ENCODE measurements around the gene AKR1C3.

Gene AKR1C3

DNA sequence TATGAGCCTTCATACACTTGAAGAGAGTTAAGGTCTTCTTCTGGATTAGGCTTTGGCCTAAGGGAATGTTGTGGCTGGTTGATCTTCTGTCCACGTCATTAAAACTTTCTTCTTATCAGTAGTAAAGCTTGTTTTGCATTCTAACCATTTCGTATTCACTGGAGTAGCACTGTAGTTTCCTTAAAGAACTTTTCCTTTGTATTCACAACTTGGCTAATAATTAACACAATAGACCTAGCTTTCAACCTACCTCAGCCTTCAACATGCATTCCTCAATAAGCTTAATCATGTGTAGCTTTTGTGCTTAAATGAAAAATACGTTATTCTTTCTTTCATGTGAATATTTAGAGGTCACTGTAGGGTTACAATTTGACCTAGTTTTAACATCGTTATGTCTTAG, 48.0 kb downstream of the AKR1C3 start:
- no peak for DNase-seq (ENCODE audit: low read depth)

DNA sequence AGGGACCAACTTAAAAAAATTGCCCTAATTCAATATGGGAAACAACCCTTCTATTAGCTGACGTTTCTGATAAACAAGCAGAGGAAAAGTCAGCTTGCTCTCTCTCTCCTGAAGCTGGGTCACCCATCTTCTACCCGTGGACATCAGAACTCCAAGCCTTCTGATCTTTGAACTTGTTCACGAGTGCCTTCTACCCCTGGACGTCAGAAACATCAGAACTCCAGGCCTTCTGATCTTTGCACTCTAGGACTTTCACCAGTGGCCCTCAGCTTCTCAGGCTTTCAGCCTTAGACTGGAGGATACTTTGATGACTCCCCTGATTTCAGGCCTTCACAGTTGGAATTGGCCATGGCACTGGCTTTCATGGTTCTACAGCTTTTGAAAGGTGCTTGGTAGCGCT, 48.9 kb downstream of the AKR1C3 start:
- DNase-seq (ENCODE audit: low read depth), result no peak

DNA sequence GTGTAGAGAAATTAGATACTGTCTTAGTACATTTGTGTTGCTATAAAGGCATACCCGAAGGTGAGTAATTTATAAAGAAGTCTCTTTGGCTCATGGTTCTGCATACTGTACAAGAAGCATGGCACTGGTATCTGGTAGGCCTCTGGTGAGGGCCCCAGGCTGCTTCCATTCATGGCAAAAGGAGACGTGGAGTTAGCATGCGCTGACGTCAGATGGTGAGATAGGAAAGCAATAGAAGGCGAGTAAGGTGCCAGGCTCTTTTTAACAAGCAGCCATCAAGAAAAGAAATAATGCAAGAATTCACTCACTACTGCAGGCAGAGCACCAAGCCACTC, 52.7 kb downstream of the AKR1C3 start:
- DNase-seq (ENCODE audit: low read depth), result no peak

DNA sequence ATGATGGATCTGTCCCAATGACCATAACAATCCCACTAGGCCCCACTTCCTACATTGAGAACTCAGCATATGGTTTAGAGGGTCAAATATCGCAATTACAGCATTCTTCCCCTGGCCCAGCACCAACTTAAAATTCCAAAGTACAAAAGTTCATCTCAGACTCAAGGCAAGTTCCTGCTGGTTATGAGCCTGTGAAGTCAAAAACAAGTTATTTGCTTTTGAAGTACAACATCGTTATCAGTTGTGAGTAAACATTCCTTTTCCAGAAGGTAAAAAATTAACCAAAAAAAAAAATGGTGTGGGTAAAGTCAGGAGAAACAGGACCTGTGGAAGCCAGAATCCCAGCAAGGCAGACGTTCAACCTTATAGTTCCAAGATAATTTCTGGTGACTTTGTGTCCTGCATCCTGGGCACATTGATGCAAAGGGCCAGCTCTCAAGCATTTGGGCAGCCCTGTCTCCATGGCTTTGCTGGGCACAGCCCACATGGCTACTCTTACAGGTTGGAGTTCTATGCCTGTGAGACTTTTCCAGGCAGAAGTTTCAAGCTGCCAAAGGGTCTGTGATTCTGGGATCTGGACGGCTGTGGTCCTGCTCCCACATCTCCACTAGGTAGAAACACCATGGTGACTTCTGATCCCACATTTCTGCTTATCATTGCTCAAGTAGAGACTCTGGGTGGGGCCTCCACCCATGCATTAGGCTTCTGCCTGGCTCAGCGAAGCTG, 53.2 kb downstream of the AKR1C3 start:
- no peak for DNase-seq (ENCODE audit: low read depth)

DNA sequence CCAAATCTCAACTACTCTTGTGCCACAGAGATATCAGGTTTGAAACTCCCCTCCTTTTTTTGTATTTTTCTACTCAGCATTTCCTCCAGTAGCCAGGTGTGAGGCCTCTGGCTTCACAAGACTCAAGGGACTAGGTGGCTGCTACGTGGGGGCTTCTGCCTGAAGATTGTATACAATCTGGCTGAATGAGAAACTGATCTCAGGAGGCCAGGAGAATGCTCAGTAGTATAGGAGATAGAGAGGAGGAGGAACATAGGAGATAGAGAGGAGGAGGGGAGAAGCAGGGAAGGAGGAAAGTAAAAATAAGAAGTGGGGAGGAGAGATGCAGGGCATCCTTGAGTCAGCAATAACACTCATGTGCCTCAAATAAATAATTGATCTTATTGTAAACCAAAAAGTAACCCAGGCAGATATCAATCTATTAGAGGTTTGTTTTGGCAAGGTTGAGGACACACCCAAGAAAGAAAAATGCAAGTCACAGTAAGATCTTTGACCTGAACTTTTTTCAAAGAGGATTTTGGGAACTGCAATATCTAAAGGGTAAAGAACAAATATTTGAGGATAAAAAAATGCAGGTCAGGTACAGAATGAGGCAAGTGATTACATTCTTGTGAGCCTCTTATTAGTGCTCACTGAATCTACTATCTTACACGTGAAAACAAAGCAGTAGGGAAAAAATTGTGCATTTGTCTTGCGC, 53.9 kb downstream of the AKR1C3 start:
- no peak for DNase-seq (ENCODE audit: low read depth)

DNA sequence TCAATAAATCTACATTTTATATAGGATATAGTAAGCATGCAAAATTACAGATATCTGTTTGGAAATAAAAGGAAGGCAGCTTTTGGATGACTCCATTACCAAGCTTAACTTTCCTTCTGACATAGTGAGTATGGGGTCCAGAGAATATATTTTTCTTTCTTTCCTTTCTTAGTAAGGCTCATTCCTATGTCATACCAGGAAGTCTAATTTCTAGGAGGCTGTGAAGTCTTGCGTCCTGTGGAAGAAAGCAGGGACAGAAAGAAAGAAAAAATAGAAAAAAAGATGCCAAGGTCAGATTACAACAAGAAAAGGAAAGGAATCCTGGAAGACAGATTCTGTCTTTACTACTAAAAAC, 54.4 kb downstream of the AKR1C3 start:
- DNase-seq (ENCODE audit: low read depth), result no peak

DNA sequence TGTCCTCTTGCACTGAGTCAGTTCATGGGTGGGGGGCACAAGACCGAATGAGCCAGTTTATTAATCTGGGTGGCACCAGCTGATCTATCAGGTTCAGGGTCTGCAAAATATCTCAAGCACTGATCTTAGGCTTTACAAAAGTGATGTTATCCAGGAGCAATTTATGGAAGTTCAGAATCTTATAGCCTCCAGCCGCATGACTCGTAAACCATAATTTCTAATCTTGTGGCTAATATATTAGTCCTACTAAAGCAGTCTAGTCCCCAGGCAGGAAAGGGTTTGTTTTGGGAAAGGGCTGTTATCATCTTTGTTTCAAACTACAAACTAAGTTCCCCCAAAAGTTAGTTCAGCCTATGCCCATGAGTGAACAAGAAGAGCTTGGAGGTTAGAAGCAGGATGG, 56.9 kb downstream of the AKR1C3 start:
- no peak for DNase-seq (ENCODE audit: low read depth)

DNA sequence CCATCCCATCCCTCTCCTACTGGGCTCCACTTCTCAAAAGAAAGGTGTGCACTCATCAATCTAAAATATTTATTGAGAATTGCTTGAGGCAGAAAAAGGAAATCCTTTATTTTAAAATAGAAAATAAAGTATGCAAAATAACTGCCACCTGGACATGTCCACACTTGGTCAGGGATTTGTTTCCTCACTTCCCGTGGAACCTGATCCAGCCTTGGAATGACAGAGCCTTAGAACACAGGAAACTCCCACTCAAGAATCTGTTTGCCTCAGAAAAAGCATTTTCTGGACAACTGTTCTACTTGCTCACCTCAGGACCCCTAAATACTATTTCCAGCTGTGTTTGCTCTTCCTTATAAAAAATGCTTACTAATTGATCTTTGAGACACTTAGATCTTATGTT, 61.7 kb downstream of the AKR1C3 start:
- no peak for DNase-seq (ENCODE audit: low read depth)
